Stomach (tissue), 19 donors: ENCODE data around the gene HNRNPD. TPM values are rescaled to one million over a fixed set of nuclear protein-coding genes. Genes with fewer than 3 reads are reported as not detected.
A peak's percentile ranks its signal among the peaks of the same experiment; 100 is the strongest.

Experiments
- DNase-seq, 2 donors: peaks; one replicate each; pipeline versions ENCODE4 v3.0.0 to v3.0.0-alpha.2; 2013 to 2019
- H3K27ac ChIP-seq, 5 donors: fragments of 200-600 bp in 4 of 5; sonication (generic) in 4 of 5; one replicate each; pipeline ENCODE4 v1.5.1; 2013 to 2019; ENCODE audit warnings: mild to moderate bottlenecking in 1 of 5, moderate library complexity in 1 of 5
- H3K27me3 ChIP-seq, 3 donors: fragments of 200-600 bp; sonication (generic); one replicate each; pipeline ENCODE4 v1.5.1; 2017 to 2019; ENCODE audit warnings: mixed run types in 1 of 3
- H3K36me3 ChIP-seq, 4 donors: fragments of 200-600 bp; sonication (generic); 1 replicate in 3 of 4; 2 replicates in 1 of 4; pipeline ENCODE4 v1.5.1; 2016 to 2019
- H3K4me1 ChIP-seq, 4 donors: fragments of 200-600 bp; sonication (generic); one replicate each; pipeline ENCODE4 v1.5.1; 2016 to 2019
- H3K4me3 ChIP-seq, 4 donors: fragments of 200-600 bp; sonication (generic) in 3 of 4; one replicate each; pipeline ENCODE4 v1.5.1; 2016 to 2019; ENCODE audit warnings: mild to moderate bottlenecking in 1 of 4
- H3K9me3 ChIP-seq, 4 donors: fragments of 200-600 bp; sonication (generic); one replicate each; pipeline ENCODE4 v1.5.1; 2016 to 2019
- CTCF ChIP-seq, 7 experiments: fragments of 450-650 bp in 4 of 7; fragments of 200-600 bp in 3 of 7; sonication (generic) in 3 of 7; IDR thresholded peaks; one replicate each; pipeline ENCODE4 v1.5.1; 2016 to 2019; ENCODE audit warnings: antibody characterized with exemption in 7 of 7, control low read depth in 2 of 7, mild to moderate bottlenecking in 1 of 7
- EP300 ChIP-seq: sonication (generic); formaldehyde crosslinking; IDR thresholded peaks from one replicate; pipeline ENCODE4 v1.6.1; 2017; ENCODE audit warnings: antibody characterized with exemption
- POLR2A ChIP-seq, 4 donors: fragments of 450-650 bp; IDR thresholded peaks; one replicate each; pipeline ENCODE4 v1.6.1; 2016; ENCODE audit warnings: antibody characterized with exemption in 4 of 4, control low read depth in 2 of 4, mild to moderate bottlenecking in 1 of 4, moderate library complexity in 1 of 4
- POLR2AphosphoS5 ChIP-seq, 3 donors: sonication (generic); formaldehyde crosslinking; IDR thresholded peaks; one replicate each; pipeline ENCODE4 v1.6.1; 2016; ENCODE audit warnings: antibody characterized with exemption in 3 of 3
- WGBS, 5 donors: extraction: QIAGEN DNeasy Blood & Tissue Kit in 3 of 5; methylation state at CpG; one replicate each; pipeline versions ENCODE4 v1.1.5 to v1.1.7; 2013 to 2018; 5-methylcytosine and 5-hydroxymethylcytosine counted together
- intact Hi-C: fragments of 100-400 bp; cut with DNase I; formaldehyde crosslinking; loops from one replicate; pipeline ENCODE4 v1.15.1; 2023; ENCODE audit warnings: low total_unique reads
- long read RNA-seq, 10 donors: transcript quantifications; one replicate each; lab custom pipeline, GENCODE V29; 2026
- polyA plus RNA-seq, 3 donors: library from polyadenylated mRNA; stranded (reverse); fragments of 200-250 nt; gene quantifications; one replicate each; pipeline ENCODE4 v1.2.3, GENCODE V29; 2013
- total RNA-seq, 5 donors: library from RNA; depleted of rRNA; stranded (reverse); fragments of >200 nt; gene quantifications; one replicate each; pipeline versions ENCODE4 v1.1.0 to v1.2.3, GENCODE V29; 2014 to 2016
- donor health status: healthy with polysubstance abuse.
- donor health status: Bipolar disorder and iron deficiency.
- donor health status: healthy.

HNRNPD gene, protein sequence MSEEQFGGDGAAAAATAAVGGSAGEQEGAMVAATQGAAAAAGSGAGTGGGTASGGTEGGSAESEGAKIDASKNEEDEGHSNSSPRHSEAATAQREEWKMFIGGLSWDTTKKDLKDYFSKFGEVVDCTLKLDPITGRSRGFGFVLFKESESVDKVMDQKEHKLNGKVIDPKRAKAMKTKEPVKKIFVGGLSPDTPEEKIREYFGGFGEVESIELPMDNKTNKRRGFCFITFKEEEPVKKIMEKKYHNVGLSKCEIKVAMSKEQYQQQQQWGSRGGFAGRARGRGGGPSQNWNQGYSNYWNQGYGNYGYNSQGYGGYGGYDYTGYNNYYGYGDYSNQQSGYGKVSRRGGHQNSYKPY
- total RNA-seq = 100 to 1,000 TPM in 2 of 5 donors, 10 to 100 TPM in 3; 87.0 to 179 (median 95.7) TPM
- polyA plus RNA-seq = 100 to 1,000 TPM; 112 to 161 (median 143) TPM
- long read RNA-seq, donor 1, transcript HNRNPD-201 (9 exons, 3,033 nt) = minor isoform, 5 of 49 reads
- long read RNA-seq, donor 1, transcript HNRNPD-203 (8 exons, 1,585 nt) = major isoform, 14 of 49 reads
- long read RNA-seq, donor 1, partial matches to known transcripts = 26 of 49 reads
- long read RNA-seq, donor 1, other reads (novel, unspliced or antisense) = 0 of 49 reads
- long read RNA-seq, donor 2, full-length matches to known transcripts = 41 of 71 reads
- long read RNA-seq, donor 2, partial matches to known transcripts = 30 of 71 reads
- long read RNA-seq, donor 2, other reads (novel, unspliced or antisense) = 0 of 71 reads
- long read RNA-seq, donor 3, transcript HNRNPD-201 (9 exons, 3,033 nt) = minor isoform, 9 of 42 reads
- long read RNA-seq, donor 3, transcript HNRNPD-203 (8 exons, 1,585 nt) = major isoform, 10 of 42 reads
- long read RNA-seq, donor 3, partial matches to known transcripts = 18 of 42 reads
- long read RNA-seq, donor 3, other reads (novel, unspliced or antisense) = 5 of 42 reads
- long read RNA-seq, donor 4, partial matches to known transcripts = 0 of 3 reads
- long read RNA-seq, donor 4, other reads (novel, unspliced or antisense) = 0 of 3 reads
- long read RNA-seq, donor 5, transcript HNRNPD-203 (8 exons, 1,585 nt) = major isoform, 26 of 92 reads
- long read RNA-seq, donor 5, transcript HNRNPD-201 (9 exons, 3,033 nt) = minor isoform, 20 of 92 reads
- long read RNA-seq, donor 5, partial matches to known transcripts = 31 of 92 reads
- long read RNA-seq, donor 5, other reads (novel, unspliced or antisense) = 11 of 92 reads
- long read RNA-seq, donor 6 = 0 reads
- long read RNA-seq, donor 7, full-length matches to known transcripts = 33 of 65 reads
- long read RNA-seq, donor 7, partial matches to known transcripts = 25 of 65 reads
- long read RNA-seq, donor 7, other reads (novel, unspliced or antisense) = 7 of 65 reads
- long read RNA-seq, donor 8, full-length matches to known transcripts = 45 of 94 reads
- long read RNA-seq, donor 8, partial matches to known transcripts = 49 of 94 reads
- long read RNA-seq, donor 8, other reads (novel, unspliced or antisense) = 0 of 94 reads
- long read RNA-seq, donor 9, full-length matches to known transcripts = 47 of 101 reads
- long read RNA-seq, donor 9, partial matches to known transcripts = 44 of 101 reads
- long read RNA-seq, donor 9, other reads (novel, unspliced or antisense) = 10 of 101 reads
- long read RNA-seq, donor 10, transcript HNRNPD-203 (8 exons, 1,585 nt) = major isoform, 13 of 26 reads
- long read RNA-seq, donor 10, transcript HNRNPD-201 (9 exons, 3,033 nt) = minor isoform, 5 of 26 reads
- long read RNA-seq, donor 10, partial matches to known transcripts = 6 of 26 reads
- long read RNA-seq, donor 10, other reads (novel, unspliced or antisense) = 0 of 26 reads

DNA sequence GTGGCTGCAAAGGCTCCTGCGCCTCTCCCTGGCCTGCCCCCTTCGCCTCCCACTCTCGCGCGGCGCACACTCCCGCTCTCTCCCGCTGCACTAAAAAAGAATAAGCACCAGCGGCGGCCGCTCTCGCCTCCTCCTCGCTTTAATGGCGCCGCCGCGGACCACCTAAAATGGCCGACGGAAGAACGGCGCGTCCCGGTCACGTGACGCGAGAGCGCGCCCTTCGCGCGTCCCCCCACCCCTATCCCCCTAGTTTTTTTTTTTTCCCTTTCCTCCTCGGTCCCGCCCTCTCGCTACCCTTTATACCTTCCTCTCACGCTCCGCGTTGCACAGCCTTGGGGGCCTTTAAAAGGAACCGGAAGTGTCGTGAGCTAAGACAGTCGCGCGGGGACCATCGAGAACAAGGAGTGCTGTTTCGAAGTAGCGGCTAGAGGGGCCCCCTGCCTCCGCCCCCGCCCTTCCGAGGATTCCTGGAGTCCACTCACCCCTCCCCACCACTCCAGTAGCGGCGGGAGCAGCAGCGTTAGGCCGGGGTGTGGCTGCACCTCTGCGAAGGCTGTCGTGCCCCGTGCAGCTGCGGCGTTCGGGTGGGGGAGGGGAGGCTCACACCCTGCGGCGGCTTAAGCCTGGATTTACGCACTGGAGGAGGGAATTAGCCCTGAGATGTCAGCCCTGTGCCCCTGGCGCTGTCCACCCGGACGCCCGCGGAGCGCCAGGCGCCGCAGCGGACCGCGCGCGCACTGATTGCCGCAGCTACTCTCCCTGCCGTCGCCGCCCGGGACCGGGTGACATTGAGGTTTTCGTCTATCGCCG lies at the start of gene HNRNPD:
Gene HNRNPD, minus strand, starts transcription at position 176 of the 810 bp plus-strand sequence. CDS start 313 bp downstream, outside the sequence.
- TF ChIP-seq POLR2A (IDR thresholded peaks at IDR 0.05) = peak in 2 of 4 donors; percentile 70 to 77
- TF ChIP-seq POLR2AphosphoS5 (IDR thresholded peaks at IDR 0.05) = peak; percentile 84 to 96 (median 96)
- TF ChIP-seq EP300 = no peak
- peak in 1 of 7 experiments; percentile 7 for TF ChIP-seq CTCF (IDR thresholded peaks at IDR 0.05)
- Histone ChIP-seq H3K9me3 (no peaks in the 10 kb centered on the region), H3K27me3 (no peaks in the 10 kb centered on the region), H3K4me3 (peak within 1 kb of the TSS; percentile 76 to 97 (median 90)), H3K4me1 (peaks cover 27 to 53% (median 37%) of the 10 kb centered on the region in 4 donors), H3K36me3 (peaks cover 0 to 12% (median 0%) of the 10 kb centered on the region in 4 donors), H3K27ac (peak within 1 kb of the TSS; percentile 96 to 100 (median 100))
- 0 to 1% (median 0%) methylated on average over 67 to 83 of the region's 83 CpGs for WGBS, 5 donors
- intact Hi-C loops = no loop called here
- peak; percentile 97 to 100 for DNase-seq

DNA sequence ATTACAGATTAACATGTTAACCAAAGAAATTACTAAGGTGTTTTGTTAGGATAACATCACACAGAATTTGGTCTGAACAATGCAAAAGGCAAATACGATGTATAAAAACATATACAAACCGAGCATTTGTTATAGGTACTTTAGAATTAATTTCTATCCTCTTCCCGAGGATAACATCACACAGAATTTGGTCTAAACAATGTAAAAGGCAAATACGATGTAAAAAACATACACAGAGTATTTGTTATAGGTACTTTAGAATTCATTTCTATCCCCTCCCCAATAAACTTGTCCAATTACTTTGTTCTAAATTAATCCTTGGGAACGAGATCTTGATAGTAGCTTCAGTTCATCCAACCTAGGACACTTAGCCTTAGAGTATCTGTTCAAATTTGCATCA lies 48.8 kb upstream of the HNRNPD start:
- no peaks in the 10 kb centered on the region for H3K27me3 ChIP-seq
- 84 to 92% (median 85%) methylated on average over 5 of the region's 5 CpGs for WGBS, 5 donors
- no peak for DNase-seq
- H3K27ac ChIP-seq = no peak overlapping the region
- peaks cover 5 to 56% (median 52%) of the 10 kb centered on the region in 4 donors for H3K36me3 ChIP-seq
- no peaks in the 10 kb centered on the region for H3K9me3 ChIP-seq
- H3K4me3 ChIP-seq = no peak overlapping the region
- peaks cover 22 to 50% (median 33%) of the 10 kb centered on the region in 4 donors for H3K4me1 ChIP-seq
- intact Hi-C loops = no loop called here
- TF ChIP-seq EP300 (no peak), POLR2AphosphoS5 (IDR thresholded peaks at IDR 0.05) (no peak), POLR2A (IDR thresholded peaks at IDR 0.05) (no peak), CTCF (IDR thresholded peaks at IDR 0.05) (no peak)

DNA sequence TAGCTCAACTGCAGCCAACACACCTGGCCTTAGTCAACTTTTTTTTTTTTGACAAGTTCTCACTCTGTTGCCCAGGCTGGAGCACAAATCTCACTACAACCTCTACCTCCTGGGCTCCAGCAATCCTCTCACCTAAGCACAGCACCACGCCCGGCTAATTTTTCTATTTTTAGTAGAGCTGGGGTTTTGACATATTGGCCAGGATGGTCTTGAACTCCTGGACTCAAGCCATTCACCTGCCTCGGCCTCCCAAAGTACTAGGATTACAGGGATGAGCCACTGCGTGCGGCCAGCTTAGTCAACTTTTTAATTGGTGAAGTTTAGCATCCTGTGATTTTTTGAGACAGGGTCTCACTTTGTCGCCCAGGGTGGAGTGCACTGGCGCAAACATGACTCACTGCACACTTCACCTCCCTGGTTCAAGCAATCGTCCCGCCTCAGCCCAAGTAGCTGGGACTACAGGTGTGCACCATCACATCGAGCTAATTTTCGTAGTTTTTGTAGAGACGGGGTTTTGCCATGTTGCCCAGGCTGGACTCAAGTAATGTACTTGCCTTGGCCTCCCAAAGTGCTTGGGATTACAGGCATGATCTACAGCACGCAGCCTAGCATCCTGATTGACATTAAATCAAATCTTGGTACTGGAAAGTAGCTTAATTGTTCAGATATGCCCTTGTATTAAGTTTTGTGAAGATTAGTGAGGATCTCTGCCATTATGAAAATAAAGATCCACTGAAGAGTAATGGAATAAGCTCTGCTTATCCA lies 48.2 kb upstream of the HNRNPD start:
- no peaks in the 10 kb centered on the region for H3K9me3 ChIP-seq
- TF ChIP-seq POLR2A (IDR thresholded peaks at IDR 0.05) (no peak), CTCF (IDR thresholded peaks at IDR 0.05) (no peak), EP300 (no peak), POLR2AphosphoS5 (IDR thresholded peaks at IDR 0.05) (no peak)

More for the DNA sequence above, 48.2 kb upstream of the HNRNPD start:
- H3K27me3 ChIP-seq = no peaks in the 10 kb centered on the region
- intact Hi-C loops = no loop called here
- H3K27ac ChIP-seq = no peak overlapping the region
- 79 to 84% (median 83%) methylated on average over 13 of the region's 13 CpGs for WGBS, 5 donors
- DNase-seq = no peak
- peaks cover 16 to 43% (median 26%) of the 10 kb centered on the region in 4 donors for H3K4me1 ChIP-seq
- no peak overlapping the region for H3K4me3 ChIP-seq
- peaks cover 4 to 53% (median 48%) of the 10 kb centered on the region in 4 donors for H3K36me3 ChIP-seq
